ENCODE measurements around the gene GAL3ST1. TPM values are rescaled to one million over a fixed set of nuclear protein-coding genes. Genes with fewer than 3 reads are reported as not detected.

The GAL3ST1 gene
- total RNA-seq, 1 experiment from 2014 or later = 2.1 TPM

GRCh38 chr22:30539368-30539767 lies 35.1 kb downstream of the GAL3ST1 start:
- POLR2A ChIA-PET = no interaction called here
- intact Hi-C loops (cut with micrococcal nuclease) = no loop called here
- no peaks in the 10 kb centered on the region for H3K9me3 ChIP-seq (ENCODE audit: control insufficient read depth in 1 of 2, insufficient read depth in 1 of 2, low read depth in 1 of 2, low read length in 2 of 2)

DNA sequence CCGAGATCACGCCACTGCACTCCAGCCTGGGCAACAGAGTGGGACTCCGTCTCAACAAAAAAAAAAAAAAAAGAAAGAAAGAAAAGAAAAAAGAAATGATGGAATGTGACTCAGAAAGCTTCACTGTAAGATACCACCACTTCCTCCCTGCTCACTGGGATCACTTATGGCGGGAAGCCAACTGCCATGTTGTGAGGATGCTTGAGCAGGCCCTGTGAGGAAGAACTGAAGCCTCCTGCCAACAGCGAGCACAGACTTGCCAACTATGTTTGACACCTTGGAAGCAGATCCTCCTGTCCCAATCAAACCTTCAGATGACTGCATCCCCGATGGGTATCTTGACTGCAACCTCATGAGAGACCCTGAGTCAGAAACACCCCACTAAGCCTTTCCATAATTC lies 36.2 kb downstream of the GAL3ST1 start:
- no peak for DNase-seq (ENCODE audit: low read depth, low spot score)
- H4K20me1 ChIP-seq (ENCODE audit: insufficient read depth) = no peaks in the 10 kb centered on the region
- no peak overlapping the region for H3K4me3 ChIP-seq (replicated peaks in 1 of 2; ENCODE audit: low read depth in 1 of 2, low read length in 2 of 2)
- H3K4me2 ChIP-seq (ENCODE audit: low read length) = no peak overlapping the region
- H3K27ac ChIP-seq (ENCODE audit: low read depth, low read length) = no peak overlapping the region
- ATAC-seq = no peak
- no peaks in the 10 kb centered on the region for H3K9me2 ChIP-seq (ENCODE audit: insufficient read depth)
- BruUV-seq (replicated peaks) = no TSS peak
- no peak overlapping the region for H3K9ac ChIP-seq (ENCODE audit: low read length)
- no peaks in the 10 kb centered on the region for H3K4me1 ChIP-seq (ENCODE audit: control insufficient read depth in 1 of 2, insufficient read depth in 2 of 2, low read length in 2 of 2)
- CTCF ChIA-PET = no interaction called here
- RAD21 ChIA-PET (ENCODE audit: low non-redundant PET in 1 of 2, low total read pairs in 2 of 2, uncharacterized antibody in 2 of 2, unreplicated experiment in 2 of 2) = no interaction called here
- no peaks in the 10 kb centered on the region for H3K27me3 ChIP-seq (ENCODE audit: insufficient read depth, low read length)
- H3K36me3 ChIP-seq (ENCODE audit: control insufficient read depth in 1 of 2, insufficient read depth in 2 of 2, low read length in 2 of 2) = no peaks in the 10 kb centered on the region
- POLR2A ChIA-PET = no interaction called here
- H2AFZ ChIP-seq (ENCODE audit: low read depth, low read length, poor library complexity, severe bottlenecking) = no peak overlapping the region
- no peaks in the 10 kb centered on the region for H3K9me3 ChIP-seq (ENCODE audit: control insufficient read depth in 1 of 2, insufficient read depth in 1 of 2, low read depth in 1 of 2, low read length in 2 of 2)
- no peaks in the 10 kb centered on the region for H3K79me2 ChIP-seq (ENCODE audit: insufficient read depth, low read length)
- no peak for TF ChIP-seq POLR2A (IDR thresholded peaks at IDR 0.05; ENCODE audit: borderline replicate concordance, extremely low read depth, insufficient read depth, insufficient read length)
- TF ChIP-seq JUND (IDR thresholded peaks at IDR 0.05) = no peak
- TF ChIP-seq ZNF274 (IDR thresholded peaks at IDR 0.05; ENCODE audit: low read depth, low read length) = no peak
- TF ChIP-seq POLR2AphosphoS5 (IDR thresholded peaks at IDR 0.05; ENCODE audit: low read depth, low read length) = no peak
- TF ChIP-seq SIN3A (IDR thresholded peaks at IDR 0.05; ENCODE audit: low read depth) = no peak
- TF ChIP-seq CTCF (IDR thresholded peaks at IDR 0.05 in 2 of 3, conservative IDR thresholded peaks at IDR 0.05 in 1 of 3; ENCODE audit: borderline replicate concordance in 1 of 3, insufficient read depth in 1 of 3, low read depth in 2 of 3, low read length in 2 of 3) = no peak
- intact Hi-C loops (cut with micrococcal nuclease) = no loop called here

More at GRCh38 chr22:30539368-30539767, 35.1 kb downstream of the GAL3ST1 start:
- Histone ChIP-seq H2AFZ (ENCODE audit: low read depth, low read length, poor library complexity, severe bottlenecking) (no peak overlapping the region), H3K9ac (ENCODE audit: low read length) (no peak overlapping the region), H3K4me3 (replicated peaks in 1 of 2; ENCODE audit: low read depth in 1 of 2, low read length in 2 of 2) (no peak overlapping the region), H3K27me3 (ENCODE audit: insufficient read depth, low read length) (no peaks in the 10 kb centered on the region), H3K4me2 (ENCODE audit: low read length) (no peak overlapping the region), H3K4me1 (ENCODE audit: control insufficient read depth in 1 of 2, insufficient read depth in 2 of 2, low read length in 2 of 2) (no peaks in the 10 kb centered on the region), H3K79me2 (ENCODE audit: insufficient read depth, low read length) (no peaks in the 10 kb centered on the region), H4K20me1 (ENCODE audit: insufficient read depth) (no peaks in the 10 kb centered on the region), H3K27ac (ENCODE audit: low read depth, low read length) (no peak overlapping the region), H3K36me3 (ENCODE audit: control insufficient read depth in 1 of 2, insufficient read depth in 2 of 2, low read length in 2 of 2) (no peaks in the 10 kb centered on the region), H3K9me2 (ENCODE audit: insufficient read depth) (no peaks in the 10 kb centered on the region)
- no peak for TF ChIP-seq CEBPB (IDR thresholded peaks at IDR 0.05; ENCODE audit: low read depth)
- no peak for TF ChIP-seq EZH2 (IDR thresholded peaks at IDR 0.05)
- TF ChIP-seq JUND (IDR thresholded peaks at IDR 0.05) = no peak
- no peak for TF ChIP-seq RAD21 (IDR thresholded peaks at IDR 0.05; ENCODE audit: low read depth)
- TF ChIP-seq CBX3 (IDR thresholded peaks at IDR 0.05; ENCODE audit: low read depth) = no peak
- TF ChIP-seq POLR2AphosphoS5 (IDR thresholded peaks at IDR 0.05; ENCODE audit: low read depth, low read length) = no peak
- ATAC-seq = no peak
- no TSS peak for BruUV-seq (replicated peaks)
- ChIA-PET CTCF (no interaction called here), RAD21 (ENCODE audit: low non-redundant PET in 1 of 2, low total read pairs in 2 of 2, uncharacterized antibody in 2 of 2, unreplicated experiment in 2 of 2) (no interaction called here)
- no peak for DNase-seq (ENCODE audit: low read depth, low spot score)
